DND-41 (cell line): ENCODE measurements around the gene BRD9.

Experiments
- EZH2 ChIP-seq: IDR thresholded peaks from 3 replicates; pipeline ENCODE4 v1.6.1; 2012; ENCODE audit warnings: borderline replicate concordance, low read depth, mild to moderate bottlenecking, moderate library complexity, low read length, inconsistent platforms; ENCODE audit not compliant: severe bottlenecking
- TF ChIP-seq, protein P1 (sequence below): IDR thresholded peaks from 2 replicates; pipeline ENCODE4 v1.5.1; 2012; ENCODE audit warnings: borderline replicate concordance, low read length, moderate library complexity, mild to moderate bottlenecking; ENCODE audit not compliant: poor library complexity, severe bottlenecking; ENCODE audit errors: extremely low read depth

DNA sequence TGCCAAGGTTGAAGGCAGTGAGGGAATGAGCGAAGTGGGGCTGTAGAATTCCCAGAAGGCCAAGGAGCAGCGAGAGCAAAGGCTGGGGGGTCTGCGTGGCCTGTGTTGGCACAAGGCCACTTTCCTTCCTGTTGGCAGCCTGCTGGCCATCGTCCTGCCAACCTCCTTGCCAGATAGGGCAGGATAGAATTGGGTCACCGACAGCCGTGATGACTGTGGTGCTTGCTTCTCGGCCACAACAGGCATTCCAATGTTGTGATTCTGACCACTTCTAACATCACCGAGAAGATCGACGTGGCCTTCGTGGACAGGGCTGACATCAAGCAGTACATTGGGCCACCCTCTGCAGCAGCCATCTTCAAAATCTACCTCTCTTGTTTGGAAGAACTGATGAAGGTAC lies 19.0 kb upstream of the BRD9 start:
- TF ChIP-seq, protein P1, sequence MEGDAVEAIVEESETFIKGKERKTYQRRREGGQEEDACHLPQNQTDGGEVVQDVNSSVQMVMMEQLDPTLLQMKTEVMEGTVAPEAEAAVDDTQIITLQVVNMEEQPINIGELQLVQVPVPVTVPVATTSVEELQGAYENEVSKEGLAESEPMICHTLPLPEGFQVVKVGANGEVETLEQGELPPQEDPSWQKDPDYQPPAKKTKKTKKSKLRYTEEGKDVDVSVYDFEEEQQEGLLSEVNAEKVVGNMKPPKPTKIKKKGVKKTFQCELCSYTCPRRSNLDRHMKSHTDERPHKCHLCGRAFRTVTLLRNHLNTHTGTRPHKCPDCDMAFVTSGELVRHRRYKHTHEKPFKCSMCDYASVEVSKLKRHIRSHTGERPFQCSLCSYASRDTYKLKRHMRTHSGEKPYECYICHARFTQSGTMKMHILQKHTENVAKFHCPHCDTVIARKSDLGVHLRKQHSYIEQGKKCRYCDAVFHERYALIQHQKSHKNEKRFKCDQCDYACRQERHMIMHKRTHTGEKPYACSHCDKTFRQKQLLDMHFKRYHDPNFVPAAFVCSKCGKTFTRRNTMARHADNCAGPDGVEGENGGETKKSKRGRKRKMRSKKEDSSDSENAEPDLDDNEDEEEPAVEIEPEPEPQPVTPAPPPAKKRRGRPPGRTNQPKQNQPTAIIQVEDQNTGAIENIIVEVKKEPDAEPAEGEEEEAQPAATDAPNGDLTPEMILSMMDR = no peak
- TF ChIP-seq EZH2 = no peak
